ENCODE data around the gene MED9. TPM values are rescaled to one million over a fixed set of nuclear protein-coding genes. Genes with fewer than 3 reads are reported as not detected.

MED9 gene
- total RNA-seq, 4 donors from 2014 or later: 5.8 to 15.4 (median 12.2) TPM

GRCh38 chr17:17497845-17498520 is 21.2 kb downstream of the MED9 start:
- 79 to 90% methylated on average over 5 to 8 of the region's 10 CpGs for WGBS, 2 donors

GRCh38 chr17:17498606-17499301 is 22.0 kb downstream of the MED9 start:
- Histone ChIP-seq H3K27ac (no peak overlapping the region), H3K36me3 (no peaks in the 10 kb centered on the region), H3K4me3 (no peak overlapping the region), H3K27me3 (peaks cover 0 to 20% (median 0%) of the 10 kb centered on the region in 4 donors), H3K9me3 (no peaks in the 10 kb centered on the region), H3K4me1 (peaks cover 18 to 32% (median 20%) of the 10 kb centered on the region in 3 donors)
- no peak for DNase-seq
- intact Hi-C loops (cut with DNase I): loop anchor here (5.0 to 10.0 kb wide), 2 partner anchors 144 kb away; no protein-coding TSS in a partner anchor
- TF ChIP-seq POLR2A (IDR thresholded peaks at IDR 0.05) (no peak), CTCF (IDR thresholded peaks at IDR 0.05) (no peak)
- 85 to 86% methylated on average over 9 to 12 of the region's 16 CpGs for WGBS, 2 donors

More at GRCh38 chr17:17497845-17498520, 21.2 kb downstream of the MED9 start:
- Histone ChIP-seq H3K4me1 (peaks cover 18 to 39% (median 20%) of the 10 kb centered on the region in 3 donors), H3K27ac (no peak overlapping the region), H3K36me3 (peaks cover 0 to under 1% (median 0%) of the 10 kb centered on the region in 3 donors), H3K27me3 (peaks cover 0 to 20% (median 0%) of the 10 kb centered on the region in 4 donors), H3K9me3 (no peaks in the 10 kb centered on the region), H3K4me3 (no peak overlapping the region)
- intact Hi-C loops (cut with DNase I): loop anchor here (5.0 to 10.0 kb wide), 2 partner anchors 143 to 144 kb away; no protein-coding TSS in a partner anchor
- TF ChIP-seq CTCF (IDR thresholded peaks at IDR 0.05) (no peak), POLR2A (IDR thresholded peaks at IDR 0.05) (no peak)
- DNase-seq: no peak

GRCh38 chr17:17499402-17500145 is 22.8 kb downstream of the MED9 start:
- Histone ChIP-seq H3K27me3 (peaks cover 0 to 19% (median 0%) of the 10 kb centered on the region in 4 donors), H3K9me3 (no peaks in the 10 kb centered on the region), H3K36me3 (no peaks in the 10 kb centered on the region), H3K27ac (no peak overlapping the region), H3K4me1 (peaks cover 16 to 25% (median 18%) of the 10 kb centered on the region in 3 donors), H3K4me3 (no peak overlapping the region)
- intact Hi-C loops (cut with DNase I): loop anchor here (5.0 to 10.0 kb wide), 2 partner anchors 143 to 145 kb away; no protein-coding TSS in a partner anchor
- WGBS, 2 donors: 56 to 65% methylated on average over 6 to 7 of the region's 17 CpGs
- no peak for DNase-seq
- TF ChIP-seq POLR2A (IDR thresholded peaks at IDR 0.05): no peak
- TF ChIP-seq CTCF (IDR thresholded peaks at IDR 0.05): no peak

GRCh38 chr17:17500999-17501605 is 24.3 kb downstream of the MED9 start:
- peaks cover under 1 to 11% (median 3%) of the 10 kb centered on the region in 3 donors for H3K4me1 ChIP-seq
- H3K36me3 ChIP-seq: no peaks in the 10 kb centered on the region
- TF ChIP-seq CTCF (IDR thresholded peaks at IDR 0.05): peak in 1 of 6 experiments; percentile 6
- no peak for TF ChIP-seq POLR2A (IDR thresholded peaks at IDR 0.05)
- intact Hi-C loops (cut with DNase I): no loop called here
- no peaks in the 10 kb centered on the region for H3K9me3 ChIP-seq
- no peak for DNase-seq
- WGBS, 2 donors: 13 to 46% methylated on average over 7 to 10 of the region's 14 CpGs
- H3K27me3 ChIP-seq: peaks cover 0 to 4% (median 0%) of the 10 kb centered on the region in 4 donors
- no peak overlapping the region for H3K4me3 ChIP-seq
- H3K27ac ChIP-seq: no peak overlapping the region

All from esophagus squamous epithelium (tissue), 5 donors.